ENCODE results near the gene DDX54. TPM values are rescaled to one million over a fixed set of nuclear protein-coding genes. Genes with fewer than 3 reads are reported as not detected.

DDX54 gene
- total and polyA plus RNA-seq, 12 donors: 27.9 to 109 (median 70.0) TPM

DNA sequence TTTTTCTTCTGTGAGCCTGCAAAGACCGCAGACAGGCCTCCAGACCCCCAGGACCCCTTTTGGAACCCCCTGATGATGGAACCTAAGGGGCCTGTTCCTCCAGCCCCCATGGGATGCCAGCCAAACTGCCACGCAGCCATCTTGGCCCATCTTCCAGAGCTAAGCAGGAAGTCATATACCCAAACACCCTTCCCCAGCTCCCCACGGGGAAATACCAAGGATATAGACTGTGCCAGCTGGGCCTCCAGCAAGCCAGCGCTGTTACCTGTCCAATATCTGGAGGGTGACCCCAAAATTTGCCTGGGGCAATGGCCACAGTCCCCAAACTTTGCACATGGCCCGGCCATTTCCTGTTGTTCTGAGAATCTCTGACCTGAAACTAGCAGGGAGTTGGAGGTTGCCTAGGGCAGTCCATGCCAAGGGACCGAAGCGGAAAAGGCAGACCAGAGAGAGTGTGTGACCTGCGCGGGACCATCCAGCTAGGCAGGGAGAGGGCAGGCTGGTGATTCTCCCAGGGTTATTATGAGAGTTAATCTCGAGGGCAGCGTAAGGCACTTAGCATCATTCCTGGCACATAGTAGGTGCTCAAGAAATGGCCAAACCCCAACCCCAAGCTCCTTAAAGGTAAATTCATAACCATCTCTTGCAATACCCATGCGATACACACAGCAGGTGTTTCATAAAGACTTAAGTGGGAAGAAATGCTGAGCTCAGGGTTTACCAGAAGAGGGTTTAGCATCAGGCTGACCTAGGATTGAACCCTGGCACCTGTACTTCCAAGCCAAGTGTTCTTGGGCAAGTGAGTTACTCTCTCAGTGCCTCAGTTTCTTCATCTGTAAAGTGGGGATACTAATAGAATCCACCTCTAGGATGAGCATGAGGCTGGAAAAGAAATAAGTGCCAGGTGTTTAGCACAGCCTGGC lies 47.2 kb downstream of the DDX54 start:
- peaks cover 14 to 38% of the 10 kb centered on the region in 2 donors for H3K4me1 ChIP-seq (replicated peaks in 1 of 2)
- peak overlapping the region in 1 of 5 donors; percentile 6 for H3K27ac ChIP-seq
- intact Hi-C loops (cut with DNase I): no loop called here
- TF ChIP-seq, protein P1, sequence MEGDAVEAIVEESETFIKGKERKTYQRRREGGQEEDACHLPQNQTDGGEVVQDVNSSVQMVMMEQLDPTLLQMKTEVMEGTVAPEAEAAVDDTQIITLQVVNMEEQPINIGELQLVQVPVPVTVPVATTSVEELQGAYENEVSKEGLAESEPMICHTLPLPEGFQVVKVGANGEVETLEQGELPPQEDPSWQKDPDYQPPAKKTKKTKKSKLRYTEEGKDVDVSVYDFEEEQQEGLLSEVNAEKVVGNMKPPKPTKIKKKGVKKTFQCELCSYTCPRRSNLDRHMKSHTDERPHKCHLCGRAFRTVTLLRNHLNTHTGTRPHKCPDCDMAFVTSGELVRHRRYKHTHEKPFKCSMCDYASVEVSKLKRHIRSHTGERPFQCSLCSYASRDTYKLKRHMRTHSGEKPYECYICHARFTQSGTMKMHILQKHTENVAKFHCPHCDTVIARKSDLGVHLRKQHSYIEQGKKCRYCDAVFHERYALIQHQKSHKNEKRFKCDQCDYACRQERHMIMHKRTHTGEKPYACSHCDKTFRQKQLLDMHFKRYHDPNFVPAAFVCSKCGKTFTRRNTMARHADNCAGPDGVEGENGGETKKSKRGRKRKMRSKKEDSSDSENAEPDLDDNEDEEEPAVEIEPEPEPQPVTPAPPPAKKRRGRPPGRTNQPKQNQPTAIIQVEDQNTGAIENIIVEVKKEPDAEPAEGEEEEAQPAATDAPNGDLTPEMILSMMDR (IDR thresholded peaks at IDR 0.05): no peak
- TF ChIP-seq POLR2A (IDR thresholded peaks at IDR 0.05): no peak
- no peak for DNase-seq
- no peaks in the 10 kb centered on the region for H3K36me3 ChIP-seq (replicated peaks in 1 of 2)
- 89 to 95% (median 91%) methylated on average over 8 to 12 of the region's 12 CpGs for WGBS, 4 donors
- no peaks in the 10 kb centered on the region for H3K27me3 ChIP-seq
- H3K4me3 ChIP-seq: no peak overlapping the region
- H3K9me3 ChIP-seq (replicated peaks in 1 of 3): no peaks in the 10 kb centered on the region

DNA sequence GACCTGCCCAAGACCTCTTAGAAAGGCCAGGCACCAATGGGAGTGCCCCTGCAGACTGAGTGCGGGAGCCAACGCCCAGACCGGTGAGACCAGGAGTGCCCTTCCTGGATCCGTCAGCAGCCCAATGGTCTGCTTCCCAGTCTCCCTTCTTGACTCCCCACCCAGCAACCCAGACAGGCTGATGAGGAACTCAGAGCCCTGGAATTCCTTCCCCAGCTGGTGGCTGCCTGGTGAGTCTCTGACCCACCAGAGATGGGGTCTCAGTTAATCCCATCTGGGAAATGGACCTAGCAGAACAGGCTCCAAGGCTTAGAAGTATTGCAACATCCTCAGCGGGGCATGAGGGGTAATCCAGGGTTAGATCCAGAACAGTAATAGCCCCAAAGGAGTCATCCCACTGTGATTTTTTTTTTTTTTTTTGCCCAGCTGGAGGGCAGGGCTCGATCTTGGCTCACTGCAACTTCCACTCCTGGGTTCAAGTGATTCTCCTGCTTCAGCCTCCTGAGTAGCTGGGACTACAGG lies 48.2 kb downstream of the DDX54 start:
- H3K9me3 ChIP-seq (replicated peaks in 1 of 3): no peaks in the 10 kb centered on the region
- H3K27me3 ChIP-seq: no peaks in the 10 kb centered on the region
- TF ChIP-seq, protein P1 (IDR thresholded peaks at IDR 0.05): no peak
- TF ChIP-seq POLR2A (IDR thresholded peaks at IDR 0.05): no peak
- H3K4me3 ChIP-seq: no peak overlapping the region
- H3K27ac ChIP-seq: peak overlapping the region in 2 of 5 donors; percentile 20 to 88
- H3K36me3 ChIP-seq (replicated peaks in 1 of 2): no peaks in the 10 kb centered on the region
- DNase-seq: no peak
- H3K4me1 ChIP-seq (replicated peaks in 1 of 2): peaks cover 7 to 29% of the 10 kb centered on the region in 2 donors
- 80 to 95% (median 85%) methylated on average over 5 to 6 of the region's 6 CpGs for WGBS, 4 donors
- intact Hi-C loops (cut with DNase I): no loop called here

DNA sequence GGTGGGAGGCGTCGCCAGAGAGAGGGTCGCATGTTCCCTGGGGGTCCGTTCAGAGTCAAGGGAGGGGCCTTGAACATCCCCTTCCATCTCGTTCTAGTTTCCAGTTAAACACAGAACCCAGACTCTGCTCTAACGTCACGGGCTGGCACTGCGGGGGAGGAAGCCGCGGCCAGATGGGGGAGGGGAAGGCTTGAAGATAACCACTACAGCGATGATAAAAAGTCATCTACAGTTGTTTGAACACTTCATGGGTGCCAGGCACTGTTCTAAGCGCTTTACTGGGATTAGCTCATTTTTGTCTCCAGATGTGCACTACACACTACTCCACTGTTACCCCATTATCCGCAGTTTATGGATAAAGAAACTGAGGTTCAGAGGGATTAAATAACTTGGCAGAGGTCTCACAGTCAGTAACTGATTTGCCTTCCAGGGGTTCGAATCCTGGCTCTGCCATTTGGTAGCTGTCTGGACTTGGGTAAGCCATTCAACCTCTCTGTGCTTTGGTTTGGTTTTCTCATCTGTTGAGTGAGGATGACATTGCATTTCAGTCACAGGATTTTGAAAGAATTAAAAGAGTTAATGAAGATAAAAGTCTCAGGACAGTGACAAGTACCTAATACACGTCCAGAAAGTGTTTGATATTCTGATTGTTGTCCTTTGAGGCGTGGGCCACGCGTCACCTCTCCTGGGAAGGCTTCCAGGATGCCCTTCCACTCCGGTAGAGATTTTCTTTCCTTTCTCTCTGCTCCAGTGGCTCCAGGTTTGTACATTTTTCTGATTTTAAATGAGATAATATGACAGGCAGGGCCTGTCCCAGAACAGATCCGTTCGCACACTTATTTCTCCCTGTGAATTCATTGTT lies 48.9 kb downstream of the DDX54 start:
- peak overlapping the region in 2 of 4 donors; percentile 22 to 59 for H3K4me3 ChIP-seq
- no peak for TF ChIP-seq POLR2A (IDR thresholded peaks at IDR 0.05)
- TF ChIP-seq, protein P1 (IDR thresholded peaks at IDR 0.05): no peak
- WGBS, 4 donors: 29 to 44% (median 35%) methylated on average over 16 to 21 of the region's 21 CpGs
- H3K36me3 ChIP-seq (replicated peaks in 1 of 2): no peaks in the 10 kb centered on the region
- H3K4me1 ChIP-seq (replicated peaks in 1 of 2): peaks cover 0 to 23% of the 10 kb centered on the region in 2 donors
- no peaks in the 10 kb centered on the region for H3K27me3 ChIP-seq
- intact Hi-C loops (cut with DNase I): no loop called here
- DNase-seq: peak; percentile 71 to 86 (median 83)
- H3K27ac ChIP-seq: peak overlapping the region in 3 of 5 donors; percentile 60 to 88 (median 68)
- no peaks in the 10 kb centered on the region for H3K9me3 ChIP-seq (replicated peaks in 1 of 3)

All from adrenal gland (tissue), 12 donors.